Lower leg skin (tissue), 3 donors: Measurements from ENCODE around the gene TMEM214.

Experiments used
- CTCF ChIP-seq, 3 donors: fragments of 450-650 bp; IDR thresholded peaks; one replicate each; pipeline ENCODE4 v1.5.1; 2016; ENCODE audit warnings: antibody characterized with exemption in 3 of 3, mild to moderate bottlenecking in 3 of 3, moderate library complexity in 2 of 3
- POLR2A ChIP-seq, 2 donors: fragments of 450-650 bp; IDR thresholded peaks; one replicate each; pipeline ENCODE4 v1.6.1; 2016 to 2017; ENCODE audit warnings: antibody characterized with exemption in 2 of 2, mild to moderate bottlenecking in 1 of 2, moderate library complexity in 1 of 2

- no peak for TF ChIP-seq POLR2A (IDR thresholded peaks at IDR 0.05)
- TF ChIP-seq CTCF (IDR thresholded peaks at IDR 0.05), result no peak
These were observed 28.9 kb upstream of the TMEM214 start for GRCh38 chr2:27003857-27004256.
